LNCaP clone FGC (cell line): ENCODE results near the gene TMEM187.
A peak's percentile ranks its signal among the peaks of the same experiment; 100 is the strongest.

ENCODE experiments used
- DNase-seq: peaks from one replicate; pipeline ENCODE4 v3.0.0-alpha.2; 2011; ENCODE audit warnings: low read depth
- H3K4me3 ChIP-seq: 2 replicates; pipeline ENCODE4 v1.5.1; 2011; ENCODE audit warnings: mild to moderate bottlenecking, low read depth, low read length, control low read depth
- TF ChIP-seq, protein P1 (sequence below): IDR thresholded peaks from 2 replicates; pipeline ENCODE4 v1.5.1; 2012; ENCODE audit warnings: mild to moderate bottlenecking; ENCODE audit not compliant: control insufficient read depth, insufficient read depth; ENCODE audit errors: extremely low read depth

The TMEM187 gene

DNA sequence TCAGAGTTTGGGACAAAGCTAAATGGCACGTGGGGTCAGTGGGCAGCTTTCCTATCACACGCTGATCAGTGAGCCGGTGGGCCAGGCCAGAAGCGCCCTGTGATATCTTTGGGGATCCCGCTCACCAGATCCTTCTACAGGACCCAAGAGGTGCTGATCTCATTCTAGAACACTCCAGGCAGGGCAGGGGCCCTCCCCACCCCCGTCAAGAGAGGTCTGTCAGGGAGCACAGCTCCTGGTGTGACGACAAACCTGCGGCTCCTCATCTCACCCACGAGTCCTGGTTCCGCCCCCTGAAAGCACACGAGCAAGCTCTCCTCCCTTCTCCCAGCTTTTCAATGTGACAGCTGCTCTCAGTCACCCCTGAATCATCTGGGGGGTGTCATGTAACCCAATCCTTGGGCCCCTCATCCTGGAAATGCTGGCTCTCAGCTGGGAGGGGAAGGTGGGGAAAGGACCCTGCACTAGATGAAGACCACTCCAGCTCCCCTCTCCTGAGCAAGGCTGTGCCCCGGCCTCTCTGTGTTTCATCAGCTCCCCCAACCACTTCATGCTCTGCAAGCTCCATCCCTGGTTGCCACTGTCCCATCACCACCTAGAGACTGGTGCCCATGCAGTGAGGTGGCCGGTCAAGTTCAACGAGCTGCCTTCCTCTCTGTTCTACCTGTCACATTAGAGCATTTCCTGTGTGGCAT lies 5.6 kb upstream of the TMEM187 start:
- no peak for DNase-seq
- TF ChIP-seq, protein P1, sequence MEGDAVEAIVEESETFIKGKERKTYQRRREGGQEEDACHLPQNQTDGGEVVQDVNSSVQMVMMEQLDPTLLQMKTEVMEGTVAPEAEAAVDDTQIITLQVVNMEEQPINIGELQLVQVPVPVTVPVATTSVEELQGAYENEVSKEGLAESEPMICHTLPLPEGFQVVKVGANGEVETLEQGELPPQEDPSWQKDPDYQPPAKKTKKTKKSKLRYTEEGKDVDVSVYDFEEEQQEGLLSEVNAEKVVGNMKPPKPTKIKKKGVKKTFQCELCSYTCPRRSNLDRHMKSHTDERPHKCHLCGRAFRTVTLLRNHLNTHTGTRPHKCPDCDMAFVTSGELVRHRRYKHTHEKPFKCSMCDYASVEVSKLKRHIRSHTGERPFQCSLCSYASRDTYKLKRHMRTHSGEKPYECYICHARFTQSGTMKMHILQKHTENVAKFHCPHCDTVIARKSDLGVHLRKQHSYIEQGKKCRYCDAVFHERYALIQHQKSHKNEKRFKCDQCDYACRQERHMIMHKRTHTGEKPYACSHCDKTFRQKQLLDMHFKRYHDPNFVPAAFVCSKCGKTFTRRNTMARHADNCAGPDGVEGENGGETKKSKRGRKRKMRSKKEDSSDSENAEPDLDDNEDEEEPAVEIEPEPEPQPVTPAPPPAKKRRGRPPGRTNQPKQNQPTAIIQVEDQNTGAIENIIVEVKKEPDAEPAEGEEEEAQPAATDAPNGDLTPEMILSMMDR, result no peak
- peak overlapping the region; percentile 69 for H3K4me3 ChIP-seq

DNA sequence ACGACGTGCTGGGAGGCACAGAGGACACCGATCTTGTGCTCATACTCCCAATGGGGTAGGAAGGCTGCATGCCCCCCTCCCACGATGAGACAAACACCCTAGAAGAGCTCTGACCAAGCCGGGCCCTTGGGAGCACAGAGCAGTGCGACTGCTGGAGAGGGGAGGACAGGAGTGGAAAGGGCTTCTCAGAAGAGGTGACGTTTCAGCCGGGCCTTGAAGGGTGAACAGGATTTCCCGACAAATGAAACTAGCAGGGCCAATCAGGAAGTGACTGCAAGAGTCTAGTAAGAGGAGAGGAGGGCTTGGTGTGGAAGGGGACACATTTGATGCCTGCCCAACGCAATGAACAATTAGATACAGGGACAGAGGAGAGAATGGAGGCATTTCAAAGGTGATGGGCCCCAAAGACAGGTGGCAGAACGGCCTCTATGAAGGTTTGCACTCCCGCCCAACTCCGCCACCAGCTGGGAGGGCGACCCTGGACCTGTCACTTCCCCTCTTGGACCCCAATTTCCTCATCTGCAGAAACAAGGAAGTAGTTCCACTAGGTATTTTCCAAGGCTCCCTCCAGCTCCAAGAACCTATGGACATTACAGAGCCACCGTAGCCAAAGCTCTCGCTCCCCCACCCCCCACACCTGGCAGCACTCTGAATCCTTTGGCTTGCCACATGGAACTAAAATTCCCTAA lies 4.9 kb upstream of the TMEM187 start:
- TF ChIP-seq, protein P1, result no peak
- no peak for DNase-seq
- peak overlapping the region; percentile 69 for H3K4me3 ChIP-seq

DNA sequence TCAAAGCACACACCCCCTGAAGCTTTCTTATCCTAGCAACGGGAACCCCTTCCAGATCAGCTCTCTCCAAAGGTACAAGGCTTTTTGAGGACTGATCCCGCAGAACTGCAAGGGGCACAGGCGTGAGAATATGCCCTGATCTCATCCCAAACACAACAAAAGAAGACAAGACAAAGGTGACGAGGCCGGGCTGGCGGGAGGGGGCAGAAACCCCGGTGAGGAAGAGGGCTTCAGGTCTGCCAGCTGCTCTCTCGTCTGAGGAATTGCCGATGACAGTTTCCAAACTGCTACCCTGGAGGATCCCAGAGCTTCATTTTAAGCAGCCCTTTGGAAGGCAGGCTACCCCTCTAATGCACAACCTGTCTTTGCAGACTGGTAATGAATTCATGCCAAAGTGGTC lies 4.3 kb upstream of the TMEM187 start:
- DNase-seq, result no peak
- TF ChIP-seq, protein P1, result no peak
- H3K4me3 ChIP-seq, result peak overlapping the region; percentile 69

DNA sequence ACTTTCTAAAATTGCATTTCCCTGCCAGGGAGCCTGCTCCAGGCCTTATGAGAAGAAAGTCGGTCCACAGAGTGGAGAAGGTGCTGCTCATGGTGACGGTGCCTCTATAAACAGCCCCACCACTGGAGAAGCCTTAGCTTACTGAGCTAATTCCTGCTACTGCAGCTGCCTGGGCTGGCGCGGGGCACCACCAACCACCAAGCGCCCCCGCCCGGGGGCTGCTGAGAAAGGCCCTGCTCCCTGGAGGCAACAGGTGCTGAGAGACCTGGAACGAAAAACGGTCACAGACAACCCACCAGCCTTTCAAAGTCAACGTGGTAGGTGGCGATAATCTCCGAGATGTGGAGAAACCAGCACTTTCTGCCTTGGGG lies 3.8 kb upstream of the TMEM187 start:
- H3K4me3 ChIP-seq, result peak overlapping the region; percentile 69
- TF ChIP-seq, protein P1, result peak; percentile 19; the same call in 1 of the 2 replicates
- no peak for DNase-seq

DNA sequence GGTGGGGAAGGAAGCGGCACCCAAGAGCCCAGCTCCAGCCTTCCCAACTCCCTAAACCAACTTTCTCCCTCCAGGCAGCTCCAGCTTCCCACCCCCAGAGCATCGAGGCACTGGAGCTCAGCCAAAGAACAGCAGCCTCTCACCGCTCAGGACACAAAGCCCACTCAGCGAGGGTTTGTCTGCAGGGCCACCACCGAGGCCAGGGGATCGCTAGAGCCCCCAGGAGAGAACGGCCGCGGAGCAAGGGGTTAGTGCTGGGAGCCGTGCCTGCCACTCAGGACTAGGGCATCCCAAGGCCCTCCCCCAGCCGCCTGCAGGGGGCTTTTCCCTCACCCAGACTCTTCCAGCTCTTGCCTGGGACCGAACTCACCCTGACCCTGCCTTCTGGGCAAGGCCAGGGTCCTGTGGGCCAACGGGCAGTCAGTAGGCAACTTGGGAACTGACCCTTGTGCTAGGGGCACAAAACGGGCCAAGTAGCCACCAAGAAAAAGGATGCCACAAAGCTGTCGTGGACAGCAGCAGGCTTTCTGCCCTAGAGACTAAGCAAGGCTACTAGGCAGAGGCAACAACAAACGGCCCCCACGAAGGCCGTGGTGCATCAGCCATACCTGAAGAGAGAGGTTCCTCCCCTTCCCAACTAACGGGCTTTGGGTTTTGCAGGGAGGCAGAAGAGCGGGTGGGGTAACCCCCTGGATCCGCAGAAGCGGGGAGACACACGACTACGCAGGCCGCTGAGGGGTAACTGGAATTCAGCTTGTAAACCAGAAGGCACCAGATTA lies 3.2 kb upstream of the TMEM187 start:
- DNase-seq, result no peak
- H3K4me3 ChIP-seq, result peak overlapping the region; percentile 69
- TF ChIP-seq, protein P1, result no peak

DNA sequence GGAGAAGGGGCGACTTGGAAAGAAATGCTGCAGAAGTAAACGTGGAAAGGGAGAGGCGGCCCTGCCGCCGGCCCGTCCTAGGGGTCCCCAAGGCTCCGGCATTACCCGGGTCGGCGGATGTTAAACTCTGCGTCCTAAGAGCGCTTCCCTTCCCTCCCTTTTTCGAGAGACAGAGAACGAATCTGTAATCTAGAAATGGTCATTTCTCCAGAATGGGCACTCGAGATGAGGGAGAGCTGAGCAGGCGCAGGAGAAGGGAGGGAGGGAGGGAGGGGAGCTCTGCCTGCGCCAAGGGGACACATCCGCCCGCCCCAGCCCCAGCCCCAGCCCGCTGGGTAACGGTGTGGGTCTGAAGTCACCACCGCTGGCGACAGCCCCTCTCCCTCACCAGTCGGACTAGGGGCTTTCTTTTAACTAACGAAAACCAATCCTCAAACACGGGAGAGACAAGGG lies 2.6 kb upstream of the TMEM187 start:
- peak overlapping the region; percentile 69 for H3K4me3 ChIP-seq
- DNase-seq, result no peak
- TF ChIP-seq, protein P1, result no peak
